Measurements from ENCODE around the gene USP9X.

DNA sequence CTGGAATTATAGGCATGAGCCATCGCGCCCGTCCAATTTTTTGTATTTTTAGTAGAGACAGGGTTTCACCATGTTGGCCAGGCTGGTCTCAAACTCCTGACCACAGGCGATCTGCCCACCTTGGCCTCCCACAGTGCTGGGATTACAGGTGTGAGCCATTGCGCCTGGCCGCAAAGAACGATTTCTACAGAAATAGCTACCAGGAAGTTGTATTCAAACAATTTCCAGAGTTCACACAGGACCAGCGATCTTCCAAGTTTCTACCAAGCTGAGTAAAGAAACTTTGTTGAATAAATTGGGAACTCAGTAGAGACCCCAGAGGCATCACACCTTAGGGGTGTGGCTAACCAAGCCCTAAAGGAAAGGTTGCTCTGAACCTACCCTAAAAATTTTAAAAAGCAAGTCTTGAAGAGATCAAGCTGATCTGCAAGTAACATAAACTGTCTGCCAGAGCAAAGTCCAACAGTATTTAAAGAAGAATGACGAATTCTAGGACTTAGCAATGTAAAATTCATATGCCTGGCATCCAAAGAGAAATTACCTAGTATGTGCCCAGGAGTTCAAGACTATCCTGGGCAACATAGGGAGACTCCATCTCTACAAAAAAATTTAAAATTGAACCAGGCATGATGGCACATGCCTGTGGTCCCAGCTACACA, 48.4 kb upstream of the USP9X start:
- TF ChIP-seq, protein P1, sequence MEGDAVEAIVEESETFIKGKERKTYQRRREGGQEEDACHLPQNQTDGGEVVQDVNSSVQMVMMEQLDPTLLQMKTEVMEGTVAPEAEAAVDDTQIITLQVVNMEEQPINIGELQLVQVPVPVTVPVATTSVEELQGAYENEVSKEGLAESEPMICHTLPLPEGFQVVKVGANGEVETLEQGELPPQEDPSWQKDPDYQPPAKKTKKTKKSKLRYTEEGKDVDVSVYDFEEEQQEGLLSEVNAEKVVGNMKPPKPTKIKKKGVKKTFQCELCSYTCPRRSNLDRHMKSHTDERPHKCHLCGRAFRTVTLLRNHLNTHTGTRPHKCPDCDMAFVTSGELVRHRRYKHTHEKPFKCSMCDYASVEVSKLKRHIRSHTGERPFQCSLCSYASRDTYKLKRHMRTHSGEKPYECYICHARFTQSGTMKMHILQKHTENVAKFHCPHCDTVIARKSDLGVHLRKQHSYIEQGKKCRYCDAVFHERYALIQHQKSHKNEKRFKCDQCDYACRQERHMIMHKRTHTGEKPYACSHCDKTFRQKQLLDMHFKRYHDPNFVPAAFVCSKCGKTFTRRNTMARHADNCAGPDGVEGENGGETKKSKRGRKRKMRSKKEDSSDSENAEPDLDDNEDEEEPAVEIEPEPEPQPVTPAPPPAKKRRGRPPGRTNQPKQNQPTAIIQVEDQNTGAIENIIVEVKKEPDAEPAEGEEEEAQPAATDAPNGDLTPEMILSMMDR (IDR thresholded peaks at IDR 0.05): no peak
- TF ChIP-seq POLR2A (IDR thresholded peaks at IDR 0.05): no peak
